ENCODE data around the gene TYROBP.

- TF ChIP-seq ARNT (IDR thresholded peaks at IDR 0.05) = no peak
- TF ChIP-seq HDGF (IDR thresholded peaks at IDR 0.05; ENCODE audit: borderline replicate concordance) = no peak
- TF ChIP-seq SUZ12 (IDR thresholded peaks at IDR 0.05) = no peak
- TF ChIP-seq FOXM1 (IDR thresholded peaks at IDR 0.05; ENCODE audit: borderline replicate concordance) = no peak
- no peak for TF ChIP-seq SP1 (IDR thresholded peaks at IDR 0.05)
- no peak for TF ChIP-seq TARDBP (IDR thresholded peaks at IDR 0.05)
- TF ChIP-seq CTBP1 (IDR thresholded peaks at IDR 0.05; ENCODE audit: borderline replicate concordance) = no peak
- TF ChIP-seq FOXA1 (IDR thresholded peaks at IDR 0.05) = no peak
- TF ChIP-seq ELF4 (IDR thresholded peaks at IDR 0.05) = no peak
- TF ChIP-seq PKNOX1 (IDR thresholded peaks at IDR 0.05) = no peak
- no peak for TF ChIP-seq NFRKB (IDR thresholded peaks at IDR 0.05)
- TF ChIP-seq BHLHE40 (IDR thresholded peaks at IDR 0.05; ENCODE audit: borderline replicate concordance) = no peak
- no peak for TF ChIP-seq FOXK2 (IDR thresholded peaks at IDR 0.05)
These were observed 36.5 kb downstream of the TYROBP start for GRCh38 chr19:35871611-35872010.
